SU-DHL-6 (cell line): Measurements from ENCODE around the gene TMEM203.

Source experiments
- H2AFZ ChIP-seq: fragments of 200-600 bp; sonication (generic); 2 replicates; pipeline ENCODE4 v1.6.1; 2014; ENCODE audit warnings: low read depth, mild to moderate bottlenecking, moderate library complexity, mixed read lengths, antibody characterized with exemption, low read length; ENCODE audit not compliant: severe bottlenecking
- H3F3A ChIP-seq: fragments of 200-600 bp; shearing (Covaris generic); 2 replicates; pipeline ENCODE4 v1.6.0; 2016; ENCODE audit warnings: antibody characterized with exemption, mild to moderate bottlenecking; ENCODE audit not compliant: insufficient read depth
- H3K27ac ChIP-seq: fragments of 200-600 bp; sonication (generic); 2 replicates; pipeline ENCODE4 v1.5.1; 2016; ENCODE audit warnings: low read depth, mild to moderate bottlenecking, low read length, moderate library complexity, mixed read lengths
- H3K27me3 ChIP-seq: fragments of 200-600 bp; sonication (generic), shearing (Covaris generic); 2 replicates; pipeline ENCODE4 v1.6.0; 2014; ENCODE audit warnings: mild to moderate bottlenecking, low read length
- H3K36me3 ChIP-seq: fragments of 200-600 bp; sonication (generic); 2 replicates; pipeline ENCODE4 v1.6.1; 2014; ENCODE audit warnings: mild to moderate bottlenecking, low read length, mixed read lengths
- H3K4me2 ChIP-seq: fragments of 300-600, 200-600 bp; shearing (Covaris generic), sonication (generic); 2 replicates; pipeline ENCODE4 v1.6.0; 2014; ENCODE audit warnings: low read length, low read depth, mild to moderate bottlenecking; ENCODE audit not compliant: poor library complexity, severe bottlenecking
- H3K4me3 ChIP-seq: fragments of 200-600 bp; sonication (generic); 2 replicates; pipeline ENCODE4 v1.5.1; 2014; ENCODE audit warnings: antibody characterized with exemption, low read length, mild to moderate bottlenecking, mixed read lengths; ENCODE audit not compliant: insufficient read depth, poor library complexity, severe bottlenecking
- H3K79me2 ChIP-seq: fragments of 200-600 bp; sonication (generic); 2 replicates; pipeline ENCODE4 v1.6.1; 2014; ENCODE audit warnings: mild to moderate bottlenecking, low read length, moderate library complexity; ENCODE audit not compliant: insufficient read depth
- H3K9ac ChIP-seq: fragments of 200-600 bp; sonication (generic); 2 replicates; pipeline ENCODE4 v1.7.0; 2014; ENCODE audit warnings: mild to moderate bottlenecking, low read length
- H3K9me2 ChIP-seq: fragments of 200-600 bp; sonication (generic); replicated peaks from 2 replicates; pipeline ENCODE4 v1.6.1; 2014; ENCODE audit warnings: low read length; ENCODE audit not compliant: insufficient read depth
- H3K9me3 ChIP-seq: fragments of 200-600 bp; sonication (generic); 2 replicates; pipeline ENCODE4 v1.6.1; 2014; ENCODE audit warnings: low read length, mixed read lengths; ENCODE audit not compliant: insufficient read depth
- H4K20me1 ChIP-seq: fragments of 200-600 bp; sonication (generic); 2 replicates; pipeline ENCODE4 v1.6.1; 2014; ENCODE audit warnings: low read depth, mild to moderate bottlenecking, antibody characterized with exemption, low read length, moderate library complexity, mixed read lengths
- EZH2phosphoT487 ChIP-seq: fragments of 200-600 bp; sonication (generic), shearing (Covaris generic); conservative IDR thresholded peaks from 2 replicates; pipeline ENCODE4 v1.6.1; 2018; ENCODE audit warnings: mild to moderate bottlenecking, antibody characterized with exemption, low read length, moderate library complexity, mixed read lengths
- TF ChIP-seq, protein P1 (sequence below): fragments of 200-600 bp; sonication (generic); IDR thresholded peaks from one replicate; pipeline ENCODE4 v1.5.1; 2017; ENCODE audit warnings: antibody characterized with exemption, mild to moderate bottlenecking, low read length, moderate library complexity; ENCODE audit not compliant: insufficient read depth, poor library complexity, severe bottlenecking

The TMEM203 gene

DNA sequence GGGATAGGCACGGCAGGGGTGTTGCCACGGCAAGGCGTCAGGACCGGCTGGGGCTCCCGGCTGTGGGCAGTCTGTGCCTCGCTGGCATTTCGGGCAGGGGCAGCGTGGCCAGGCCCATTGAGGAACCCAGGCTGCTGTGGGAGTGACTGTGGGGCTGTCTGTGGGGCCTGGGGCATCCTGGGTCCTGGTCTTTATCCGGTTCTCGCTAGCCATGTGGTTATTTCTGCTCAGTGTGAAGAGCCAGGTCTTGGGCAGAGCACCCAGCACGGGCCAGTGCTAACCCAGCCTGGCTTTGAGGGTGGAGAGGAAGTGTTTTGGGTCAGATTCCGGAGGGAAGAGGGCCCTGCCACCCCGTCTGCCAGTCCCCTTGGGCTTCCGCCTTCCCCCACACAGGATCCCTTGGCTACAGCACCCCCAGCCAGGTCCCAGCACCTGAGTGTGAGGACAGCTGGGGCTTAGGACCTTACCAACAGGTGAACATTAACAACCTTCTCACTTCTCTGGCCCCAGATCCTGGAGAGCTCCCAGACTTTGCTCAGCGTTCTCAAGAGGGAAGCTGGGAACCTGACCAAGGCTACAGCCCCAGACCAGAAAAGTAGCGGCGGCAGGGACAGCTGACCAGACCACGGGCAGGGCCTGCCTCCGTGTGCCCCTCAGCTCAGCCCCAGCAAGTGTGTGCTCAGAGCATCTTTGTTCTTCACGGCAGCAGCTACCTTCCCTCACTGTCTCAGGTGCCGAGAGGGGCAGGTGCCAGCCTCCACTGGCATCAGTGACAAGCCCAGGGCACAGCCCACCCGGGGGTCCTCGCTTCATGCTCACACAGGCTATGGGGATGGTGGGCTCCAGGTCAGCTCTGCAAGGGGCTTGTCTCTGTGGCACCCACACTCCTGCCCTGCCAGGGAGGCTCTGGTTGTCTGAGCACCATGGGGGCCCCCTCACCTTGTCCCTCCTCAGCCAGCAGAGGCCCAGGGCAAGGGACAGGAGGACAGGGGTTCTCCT is 15.9 kb downstream of the TMEM203 start:
- peaks cover 20% of the 10 kb centered on the region for H3K79me2 ChIP-seq
- TF ChIP-seq EZH2phosphoT487, result no peak
- TF ChIP-seq, protein P1, sequence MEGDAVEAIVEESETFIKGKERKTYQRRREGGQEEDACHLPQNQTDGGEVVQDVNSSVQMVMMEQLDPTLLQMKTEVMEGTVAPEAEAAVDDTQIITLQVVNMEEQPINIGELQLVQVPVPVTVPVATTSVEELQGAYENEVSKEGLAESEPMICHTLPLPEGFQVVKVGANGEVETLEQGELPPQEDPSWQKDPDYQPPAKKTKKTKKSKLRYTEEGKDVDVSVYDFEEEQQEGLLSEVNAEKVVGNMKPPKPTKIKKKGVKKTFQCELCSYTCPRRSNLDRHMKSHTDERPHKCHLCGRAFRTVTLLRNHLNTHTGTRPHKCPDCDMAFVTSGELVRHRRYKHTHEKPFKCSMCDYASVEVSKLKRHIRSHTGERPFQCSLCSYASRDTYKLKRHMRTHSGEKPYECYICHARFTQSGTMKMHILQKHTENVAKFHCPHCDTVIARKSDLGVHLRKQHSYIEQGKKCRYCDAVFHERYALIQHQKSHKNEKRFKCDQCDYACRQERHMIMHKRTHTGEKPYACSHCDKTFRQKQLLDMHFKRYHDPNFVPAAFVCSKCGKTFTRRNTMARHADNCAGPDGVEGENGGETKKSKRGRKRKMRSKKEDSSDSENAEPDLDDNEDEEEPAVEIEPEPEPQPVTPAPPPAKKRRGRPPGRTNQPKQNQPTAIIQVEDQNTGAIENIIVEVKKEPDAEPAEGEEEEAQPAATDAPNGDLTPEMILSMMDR, result peak; percentile 16
- H3F3A ChIP-seq, result no peaks in the 10 kb centered on the region
- peak overlapping the region; percentile 96 for H3K4me3 ChIP-seq
- H3K27ac ChIP-seq, result peak overlapping the region; percentile 85
- H4K20me1 ChIP-seq, result no peaks in the 10 kb centered on the region
- peak overlapping the region; percentile 60 for H3K4me2 ChIP-seq
- H2AFZ ChIP-seq, result no peak overlapping the region
- no peaks in the 10 kb centered on the region for H3K36me3 ChIP-seq
- H3K9ac ChIP-seq, result peak overlapping the region; percentile 97
- no peaks in the 10 kb centered on the region for H3K9me2 ChIP-seq
- H3K9me3 ChIP-seq, result no peaks in the 10 kb centered on the region
- H3K27me3 ChIP-seq, result no peaks in the 10 kb centered on the region

DNA sequence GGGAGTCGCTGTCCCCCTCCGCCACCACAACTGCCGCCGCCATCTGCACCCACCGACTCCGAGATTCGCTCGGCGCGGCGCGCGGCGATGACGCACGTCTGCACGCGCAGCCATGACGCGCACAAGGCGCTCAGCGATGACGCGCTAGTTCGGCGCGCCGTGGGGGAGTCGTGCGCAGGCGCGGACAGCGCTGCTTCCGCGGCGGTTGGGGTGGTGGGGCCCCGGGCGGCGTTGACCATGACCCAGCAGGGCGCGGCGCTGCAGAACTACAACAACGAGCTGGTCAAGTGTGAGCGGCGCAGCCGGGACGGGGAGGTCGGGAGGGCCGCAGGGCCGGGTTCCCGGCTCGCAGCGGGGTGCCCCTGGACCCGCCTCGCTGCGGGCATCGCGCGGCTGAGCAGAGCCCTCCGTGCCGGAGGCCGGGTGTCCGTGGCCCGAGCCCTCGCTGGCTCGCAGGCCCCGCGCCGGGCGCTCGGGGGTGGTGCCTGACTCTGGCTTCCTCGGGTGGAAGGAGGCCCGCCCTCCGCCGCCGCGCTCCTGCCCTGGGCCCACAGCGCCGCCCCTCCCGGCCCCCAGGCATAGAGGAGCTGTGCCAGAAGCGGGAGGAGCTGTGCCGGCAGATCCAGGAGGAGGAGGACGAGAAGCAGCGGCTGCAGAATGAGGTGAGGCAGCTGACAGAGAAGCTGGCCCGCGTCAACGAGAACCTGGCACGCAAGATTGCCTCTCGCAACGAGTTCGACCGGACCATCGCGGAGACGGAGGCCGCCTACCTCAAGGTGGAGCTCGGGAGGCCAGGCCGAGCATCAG is 16.8 kb downstream of the TMEM203 start, which contains the start of the genes ANAPC2 and SSNA1:
Gene ANAPC2 (minus strand): TSS at position 71 of the 807 bp plus-strand sequence. CDS start 28 bp downstream, at position 43.
Gene SSNA1 (plus strand): TSS at position 187 of the 807 bp plus-strand sequence. CDS start 51 bp downstream, at position 238.
- peak within 1 kb of the TSS; percentile 90 for H2AFZ ChIP-seq
- TF ChIP-seq, protein P1, result peak; percentile 65
- TF ChIP-seq EZH2phosphoT487, result no peak
- peak within 1 kb of the TSS; percentile 96 for H3K4me3 ChIP-seq
- H3K36me3 ChIP-seq, result no peaks in the 10 kb centered on the region
- H3F3A ChIP-seq, result no peaks in the 10 kb centered on the region
- peak within 1 kb of the TSS; percentile 97 for H3K9ac ChIP-seq
- H3K4me2 ChIP-seq, result peak within 1 kb of the TSS; percentile 79
- peak within 1 kb of the TSS; percentile 85 for H3K27ac ChIP-seq
- no peaks in the 10 kb centered on the region for H4K20me1 ChIP-seq
- H3K9me2 ChIP-seq, result no peaks in the 10 kb centered on the region
- peaks cover 20% of the 10 kb centered on the region for H3K79me2 ChIP-seq
- H3K9me3 ChIP-seq, result no peaks in the 10 kb centered on the region
- no peaks in the 10 kb centered on the region for H3K27me3 ChIP-seq

DNA sequence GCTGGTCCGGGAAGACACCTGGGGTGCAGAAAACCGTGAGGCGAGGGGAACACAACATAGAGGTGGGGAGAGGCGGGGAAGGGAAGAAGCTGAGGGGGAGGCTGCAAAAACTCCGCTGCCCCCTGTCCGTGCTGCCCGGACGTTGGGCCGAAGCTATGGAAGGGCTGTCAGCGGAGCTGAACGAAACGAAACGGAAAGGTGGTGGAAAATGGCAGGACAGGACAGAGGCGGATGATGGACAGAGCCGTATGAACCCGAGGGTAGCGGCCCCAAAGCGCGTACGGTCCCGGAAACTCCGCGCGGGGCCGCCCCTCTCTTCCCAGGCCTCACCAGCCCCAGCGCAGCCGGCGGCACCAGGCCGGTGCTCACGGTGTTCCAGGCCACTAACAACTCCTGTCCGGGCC is 17.4 kb downstream of the TMEM203 start:
- Histone ChIP-seq H3K9ac (peak overlapping the region; percentile 97), H3K9me2 (no peaks in the 10 kb centered on the region), H3K4me3 (peak overlapping the region; percentile 96), H3K9me3 (no peaks in the 10 kb centered on the region), H3K36me3 (no peaks in the 10 kb centered on the region), H3K27ac (peak overlapping the region; percentile 85; the same call in 1 of the 2 replicates), H4K20me1 (no peaks in the 10 kb centered on the region), H3K27me3 (no peaks in the 10 kb centered on the region), H3K79me2 (peaks cover 20% of the 10 kb centered on the region), H3K4me2 (peak overlapping the region; percentile 79), H3F3A (no peaks in the 10 kb centered on the region), H2AFZ (peak overlapping the region; percentile 90)
- TF ChIP-seq EZH2phosphoT487, result no peak
- TF ChIP-seq, protein P1, result no peak
